T-helper 2 cell treated with Interferon-gamma antibody and Interleukin-4, amounts not matched to agents 100 ng/mL and 5 ng/mL, for 36 hours (primary cell): Measurements from ENCODE around the gene CYP4Z1. TPM values are rescaled to one million over a fixed set of nuclear protein-coding genes. Genes with fewer than 3 reads are reported as not detected.
"Not testable (repeated sequence)": the region's sequence is repeated elsewhere in the genome, so short reads cannot be mapped to it uniquely, and the experiment has no call there.

ENCODE experiments used
- intact Hi-C: fragments of 100-400 bp; cut with micrococcal nuclease; formaldehyde crosslinking; loops from one replicate; pipeline ENCODE4 v1.15.1; 2023
- total RNA-seq: library from RNA; stranded (reverse); gene quantifications from 2 replicates; pipeline ENCODE4 v1.2.3, GENCODE V29; 2022

Gene CYP4Z1
- total RNA-seq, 1 donor from 2014 or later = not detected

- intact Hi-C loops = no loop called here
These were observed 61.2 kb downstream of the CYP4Z1 start for GRCh38 chr1:47128221-47128620.

- intact Hi-C loops = not testable (repeated sequence)
These were observed 61.8 kb downstream of the CYP4Z1 start for GRCh38 chr1:47128854-47129253.

GRCh38 chr1:47129489-47130230 is 62.6 kb downstream of the CYP4Z1 start:
- intact Hi-C loops = not testable (repeated sequence)

- intact Hi-C loops = not testable (repeated sequence)
These were observed 65.6 kb downstream of the CYP4Z1 start for GRCh38 chr1:47132665-47133064.

- intact Hi-C loops = no loop called here
These were observed 70.2 kb downstream of the CYP4Z1 start, which contains the start of gene CYP4A22 for GRCh38 chr1:47137198-47137597. Gene CYP4A22, plus strand, starts transcription at chr1:47137441. Its CDS starts 45 bp downstream, at chr1:47137486.

GRCh38 chr1:47137925-47138615 is 71.0 kb downstream of the CYP4Z1 start:
- intact Hi-C loops = no loop called here

GRCh38 chr1:47140358-47140757 is 73.3 kb downstream of the CYP4Z1 start:
- intact Hi-C loops = not testable (repeated sequence)

- intact Hi-C loops = not testable (repeated sequence)
These were observed 76.6 kb downstream of the CYP4Z1 start for GRCh38 chr1:47143654-47144053.

GRCh38 chr1:47146495-47146894 is 79.5 kb downstream of the CYP4Z1 start:
- intact Hi-C loops = not testable (repeated sequence)

- intact Hi-C loops = no loop called here
These were observed 80.2 kb downstream of the CYP4Z1 start for GRCh38 chr1:47147047-47147785.

GRCh38 chr1:47149162-47149561 is 82.1 kb downstream of the CYP4Z1 start:
- intact Hi-C loops = not testable (repeated sequence)

GRCh38 chr1:47156457-47156856 is 89.4 kb downstream of the CYP4Z1 start:
- intact Hi-C loops = not testable (repeated sequence)

GRCh38 chr1:47157957-47158356 is 90.9 kb downstream of the CYP4Z1 start:
- intact Hi-C loops = not testable (repeated sequence)

GRCh38 chr1:47160716-47161115 is 93.7 kb downstream of the CYP4Z1 start:
- intact Hi-C loops = no loop called here

- intact Hi-C loops = no loop called here
These were observed 94.4 kb downstream of the CYP4Z1 start for GRCh38 chr1:47161298-47162040.

- intact Hi-C loops = no loop called here
These were observed 97.5 kb downstream of the CYP4Z1 start for GRCh38 chr1:47164552-47164951.

Other genes with a start within 250 kb of the CYP4Z1 start
- not detected in 2 replicates for gene CYP4A11, start 125.8 kb upstream of the CYP4Z1 start, total RNA-seq
- gene CYP4X1, start 43.6 kb upstream of the CYP4Z1 start, total RNA-seq = not detected in 2 replicates
- gene CYP4A22, start 70.2 kb downstream of the CYP4Z1 start, total RNA-seq = not detected in 2 replicates
- gene PDZK1IP1, start 122.8 kb downstream of the CYP4Z1 start, total RNA-seq = not detected in 2 replicates
- not detected in 2 replicates for gene TAL1, start 165.0 kb downstream of the CYP4Z1 start, total RNA-seq
- gene STIL, start 246.9 kb downstream of the CYP4Z1 start, total RNA-seq = 36.7 and 40.7 TPM in 2 replicates